ENCODE measurements around the gene GREB1L.

GREB1L gene

DNA sequence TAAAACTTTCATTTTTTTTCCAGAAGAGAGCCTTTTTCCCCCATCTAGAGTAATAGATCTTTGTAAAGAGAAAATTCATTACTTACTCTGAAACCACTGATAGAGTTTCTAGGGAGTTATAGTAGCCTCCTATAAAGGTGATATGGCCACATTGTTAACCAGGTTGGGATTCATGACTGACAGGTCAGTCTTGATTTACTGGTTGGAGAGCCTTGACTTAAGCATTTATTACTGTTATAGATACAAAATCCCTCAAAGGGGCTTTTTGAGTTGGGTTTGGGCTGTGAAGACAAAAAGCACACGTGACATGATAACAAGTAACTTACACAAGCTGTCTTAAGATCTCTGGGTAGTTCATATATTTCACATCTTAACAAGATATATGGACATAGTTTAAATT is 141.0 kb downstream of the GREB1L start:
- DNase-seq = no peak

DNA sequence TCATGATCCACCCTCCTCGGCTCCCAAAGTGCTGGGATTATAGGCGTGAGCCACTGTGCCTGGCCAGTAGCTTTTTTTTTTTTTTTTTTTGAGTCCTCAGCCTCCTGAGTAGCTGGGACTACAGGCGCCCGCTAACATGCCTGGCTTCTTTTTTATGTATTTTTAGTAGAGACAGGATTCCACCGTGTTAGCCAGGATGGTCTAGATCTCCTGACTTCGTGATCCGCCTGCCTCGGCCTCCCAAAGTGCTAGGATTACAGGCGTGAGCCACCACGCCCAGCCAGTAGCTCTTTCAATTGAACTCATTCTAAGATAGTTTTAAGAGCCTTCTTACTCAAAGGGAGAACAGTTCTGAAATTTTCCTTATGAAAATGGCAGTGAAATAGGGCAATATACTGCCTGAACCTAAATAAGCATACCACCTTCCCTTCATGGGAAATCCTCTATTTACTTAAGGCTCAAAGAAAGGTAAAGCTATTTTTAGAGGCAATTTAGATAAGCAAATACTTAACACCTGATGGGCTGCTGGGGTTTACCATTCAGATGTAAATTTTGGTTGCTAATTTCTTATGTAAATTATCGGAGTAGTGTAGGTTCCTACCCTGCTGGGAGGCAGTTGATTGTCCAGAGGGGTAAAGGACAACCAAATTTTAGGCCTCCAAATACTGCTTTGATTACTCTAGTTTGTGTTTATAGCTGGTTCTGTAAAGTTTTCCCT is 144.7 kb downstream of the GREB1L start:
- DNase-seq = no peak

DNA sequence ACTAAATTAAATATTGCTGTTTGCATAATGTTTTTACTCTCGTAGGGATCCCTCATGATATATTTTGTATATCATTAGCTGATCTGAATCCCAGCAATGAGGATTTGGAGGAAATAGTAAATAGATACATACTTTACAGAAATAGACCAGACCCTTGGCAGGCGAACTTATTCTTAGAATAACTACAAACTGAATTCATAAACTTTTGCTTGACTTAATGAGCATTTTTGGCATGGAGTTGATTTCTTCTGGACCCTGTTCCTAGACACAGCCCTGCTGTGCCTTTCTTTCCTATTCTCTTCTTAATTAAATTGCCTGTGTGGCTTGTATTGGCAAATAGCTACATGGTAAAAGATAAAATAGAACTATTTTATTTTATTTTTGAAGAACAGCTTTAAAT is 145.9 kb downstream of the GREB1L start:
- no peak for DNase-seq

DNA sequence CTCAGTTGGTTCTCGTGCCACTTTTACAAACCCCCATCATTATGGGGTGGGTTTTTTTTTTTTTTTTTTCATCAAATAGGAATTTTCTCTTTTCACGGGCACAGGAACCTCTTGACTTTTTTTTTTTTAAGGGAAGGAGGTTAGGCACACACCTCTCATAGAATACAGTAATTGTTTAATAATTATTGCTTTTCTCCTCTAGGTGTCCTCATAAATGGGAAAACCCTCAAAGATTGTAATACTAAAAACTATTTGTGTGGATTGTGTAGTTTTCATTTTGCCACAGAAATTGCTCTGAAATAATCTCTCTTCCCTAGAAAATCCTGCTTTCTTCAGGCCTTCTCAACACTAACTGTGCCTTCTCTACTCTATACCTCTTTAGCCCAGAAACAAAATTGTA is 147.3 kb downstream of the GREB1L start:
- no peak for DNase-seq

DNA sequence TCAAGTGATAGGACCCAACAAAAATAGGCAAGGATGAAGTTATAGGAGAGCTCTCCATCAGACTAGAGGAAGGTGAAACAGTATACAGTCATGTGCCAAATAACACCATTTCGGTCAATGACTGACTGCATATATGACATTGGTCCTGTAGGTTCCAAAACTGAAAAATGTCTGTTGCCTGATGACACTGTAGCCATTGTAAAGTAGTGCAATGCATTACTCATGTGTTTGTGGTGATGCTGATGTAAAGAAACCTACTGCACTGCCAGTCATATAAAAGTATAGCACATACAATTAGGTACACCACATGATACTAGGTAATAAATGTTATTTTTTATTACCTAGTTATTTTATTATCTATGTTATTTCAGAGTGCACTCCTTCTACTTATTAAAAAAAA is 147.9 kb downstream of the GREB1L start:
- DNase-seq = no peak

DNA sequence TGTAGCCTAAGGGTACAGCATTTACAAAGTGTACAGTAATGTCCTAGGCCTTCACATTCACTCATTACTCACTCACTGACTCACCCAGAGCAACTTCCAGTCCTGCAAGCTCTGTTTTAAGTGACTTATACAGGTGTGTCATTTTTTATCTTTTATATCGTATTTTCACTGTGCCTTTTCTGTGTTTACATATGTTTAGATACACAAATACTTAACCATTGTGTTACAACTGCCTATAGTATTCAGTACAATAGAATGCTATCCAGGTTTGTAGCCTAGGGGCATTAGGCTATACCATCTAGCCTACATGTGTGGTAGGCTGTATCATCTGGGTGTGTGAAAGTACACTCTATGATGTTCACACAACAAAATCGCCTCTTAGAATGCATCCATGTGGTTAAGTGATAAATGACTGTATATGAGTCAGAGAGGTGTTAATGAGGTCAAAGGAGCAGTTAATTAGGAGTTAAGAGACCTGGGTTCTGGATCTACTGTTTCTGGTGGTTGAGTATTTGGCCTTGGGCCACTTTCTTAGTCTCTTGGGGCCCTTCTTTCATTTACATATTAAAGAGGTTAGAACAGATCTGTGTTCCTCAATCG is 149.1 kb downstream of the GREB1L start:
- no peak for DNase-seq

DNA sequence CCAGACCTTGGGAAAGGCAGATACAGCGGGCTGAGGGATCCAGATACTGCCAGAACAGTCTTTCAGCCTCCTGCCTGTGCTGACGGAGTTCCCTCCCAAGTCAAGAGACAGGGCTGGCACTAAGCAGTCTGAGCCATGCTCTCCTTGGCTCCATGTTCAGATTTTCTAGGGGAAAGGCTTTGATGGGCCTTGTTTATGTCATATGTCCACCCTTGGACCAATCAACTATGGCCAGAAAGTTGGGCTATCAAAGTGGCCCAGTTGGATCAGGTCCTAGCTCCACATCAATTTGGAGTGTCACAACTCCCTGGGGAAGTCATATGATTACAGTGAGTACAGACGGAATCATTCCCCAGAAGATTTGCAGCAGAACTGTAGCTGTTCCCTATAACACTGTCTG is 152.0 kb downstream of the GREB1L start:
- DNase-seq = no peak

DNA sequence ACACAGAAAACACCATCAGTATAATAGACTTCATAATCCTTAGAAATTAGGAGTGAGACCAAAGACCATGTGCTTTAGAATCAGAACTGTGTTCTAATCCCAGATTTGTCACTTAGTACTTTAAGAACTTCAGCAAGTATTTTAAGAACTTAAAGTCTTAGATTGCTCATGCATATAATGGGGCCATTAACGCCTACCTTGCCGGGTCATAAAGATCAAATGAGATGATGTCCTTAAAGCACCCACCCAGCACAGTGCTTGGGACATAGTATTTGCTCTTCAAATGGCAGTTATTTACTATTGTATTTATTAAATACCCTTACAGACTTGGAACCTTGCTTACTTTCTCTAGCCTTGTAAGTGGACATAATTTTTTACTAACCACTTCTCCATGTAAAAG is 156.1 kb downstream of the GREB1L start:
- no peak for DNase-seq

DNA sequence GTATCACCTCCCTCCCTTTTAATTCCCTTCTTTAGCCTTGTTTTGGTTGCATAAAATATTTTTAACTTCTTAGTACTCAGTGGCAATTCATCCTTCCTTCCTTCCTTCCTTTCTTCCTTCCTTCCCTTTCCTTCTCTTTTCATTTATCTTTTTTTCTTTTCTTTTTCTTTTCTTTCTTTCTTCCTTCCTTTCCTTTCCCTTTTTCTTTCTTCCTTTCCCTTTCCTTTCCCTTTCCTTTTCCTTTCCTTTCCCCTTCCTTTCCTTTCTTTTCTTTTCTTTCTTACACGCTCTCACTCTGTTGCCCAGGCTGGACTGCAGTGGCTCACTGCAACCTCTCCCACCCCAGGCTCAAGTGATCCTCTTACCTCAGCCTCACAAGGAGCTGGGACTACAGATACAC is 160.2 kb downstream of the GREB1L start:
- DNase-seq = no peak

DNA sequence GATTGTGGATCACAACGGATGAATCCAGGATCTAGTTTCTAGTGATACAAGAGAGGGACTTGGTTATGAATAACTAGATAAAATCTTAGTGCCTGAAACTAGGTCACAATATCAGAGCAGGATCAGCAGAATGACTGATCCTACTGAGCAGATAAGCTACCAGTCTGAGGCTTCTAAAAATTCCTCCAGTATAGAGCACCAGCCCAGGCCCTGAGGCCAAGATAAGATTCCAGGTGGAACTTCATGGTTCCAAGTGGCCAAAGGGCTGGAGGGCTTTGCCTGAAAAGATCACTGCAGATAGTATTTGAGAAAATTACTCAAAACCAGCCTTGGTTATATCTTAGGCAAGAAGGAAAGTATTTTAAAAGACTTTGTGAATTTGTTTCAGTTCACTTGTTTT is 162.4 kb downstream of the GREB1L start:
- no peak for DNase-seq

DNA sequence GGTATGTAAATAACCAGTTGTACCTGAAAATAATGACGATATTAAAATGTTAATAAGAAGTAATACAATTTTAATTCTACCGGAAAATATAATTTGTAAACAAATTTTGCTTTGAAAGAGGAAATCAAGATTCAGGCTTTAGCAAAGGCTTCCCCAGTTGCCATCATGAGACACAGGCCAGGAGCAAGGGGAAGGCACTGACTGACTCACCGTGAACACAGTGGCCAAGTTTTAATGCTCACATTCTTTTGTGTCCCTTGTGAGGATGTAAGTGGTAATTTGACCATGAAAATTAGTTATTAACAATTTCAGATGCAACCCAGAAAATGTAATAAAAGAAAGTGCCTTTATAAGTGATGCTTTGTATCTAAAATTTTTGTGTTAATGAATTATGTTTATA is 164.1 kb downstream of the GREB1L start:
- DNase-seq = no peak

DNA sequence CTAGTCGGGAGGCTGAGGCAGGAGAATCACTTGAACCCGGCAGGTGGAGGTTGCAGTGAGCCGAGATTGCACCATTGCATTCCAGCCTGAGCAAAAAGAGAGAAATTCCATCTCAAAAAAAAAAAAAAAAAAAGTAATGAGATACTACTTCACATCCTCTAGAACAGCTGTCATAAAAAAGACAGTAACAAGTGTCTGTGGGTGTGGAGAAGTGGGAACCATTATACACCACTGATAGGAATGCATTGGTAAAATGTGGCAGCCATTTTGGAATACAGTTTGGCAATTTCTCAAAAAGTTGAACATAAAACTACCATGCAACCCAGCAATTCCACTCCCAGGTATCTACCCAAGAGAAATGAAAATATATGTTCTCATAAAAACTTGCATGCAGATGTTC is 166.6 kb downstream of the GREB1L start:
- DNase-seq = no peak

DNA sequence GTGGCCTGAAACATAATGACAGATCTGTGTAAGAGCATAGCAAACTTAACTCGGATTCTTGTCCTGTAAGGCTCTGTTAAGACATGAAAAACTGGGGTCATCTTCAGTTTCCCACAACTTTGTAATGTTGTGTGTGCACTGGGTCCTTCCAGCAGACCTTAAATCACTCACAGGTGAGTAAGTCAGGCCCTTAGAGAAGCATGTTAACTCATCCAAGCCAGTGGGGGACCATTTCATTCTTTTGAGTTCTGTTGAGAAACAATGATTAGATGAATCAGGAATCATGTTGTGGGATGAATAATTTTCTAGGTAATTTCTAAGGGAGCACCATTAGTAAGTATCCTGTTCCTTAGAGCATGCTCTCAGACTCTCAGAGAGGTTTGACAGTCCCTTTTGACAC is 191.4 kb downstream of the GREB1L start:
- no peak for DNase-seq

DNA sequence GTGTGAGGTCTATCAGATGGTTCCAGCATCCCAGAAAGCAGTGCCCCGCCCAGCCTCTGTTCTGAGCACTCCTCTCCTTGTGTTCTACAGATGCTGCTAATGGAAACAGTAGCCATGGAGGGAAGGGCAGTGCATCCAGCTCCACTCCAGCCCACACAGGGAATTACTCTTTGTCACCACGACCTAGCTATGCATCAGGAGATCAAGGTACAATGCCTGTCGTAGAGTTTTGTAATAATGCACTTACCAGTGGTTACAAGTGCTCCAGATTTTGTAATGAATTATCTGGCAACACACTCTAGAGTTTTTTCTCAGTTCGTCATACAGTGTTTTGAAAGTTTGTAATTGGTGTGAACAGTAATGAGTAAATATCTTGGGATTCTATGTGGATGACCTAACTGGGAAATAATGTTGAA is 197.4 kb downstream of the GREB1L start:
- no peak for DNase-seq

DNA sequence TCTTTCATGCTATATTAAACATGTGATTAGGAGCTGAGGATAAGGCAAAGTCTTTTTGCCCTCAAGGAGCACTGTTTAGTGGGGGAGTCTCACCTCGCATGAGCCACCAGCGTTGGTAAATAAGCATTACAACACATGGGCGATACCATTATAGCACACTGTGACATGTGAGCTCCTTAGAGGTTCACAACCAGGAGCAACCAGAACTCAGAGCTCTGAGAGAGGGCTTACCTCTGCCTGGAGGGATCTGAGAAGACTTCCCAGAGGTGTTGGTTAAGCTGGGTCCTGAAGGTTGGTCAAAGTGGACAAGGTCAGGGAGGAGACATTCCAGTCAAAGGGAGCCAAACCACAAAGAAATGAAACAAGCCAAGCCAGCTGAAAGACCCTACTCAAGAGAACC is 199.6 kb downstream of the GREB1L start:
- no peak for DNase-seq

DNA sequence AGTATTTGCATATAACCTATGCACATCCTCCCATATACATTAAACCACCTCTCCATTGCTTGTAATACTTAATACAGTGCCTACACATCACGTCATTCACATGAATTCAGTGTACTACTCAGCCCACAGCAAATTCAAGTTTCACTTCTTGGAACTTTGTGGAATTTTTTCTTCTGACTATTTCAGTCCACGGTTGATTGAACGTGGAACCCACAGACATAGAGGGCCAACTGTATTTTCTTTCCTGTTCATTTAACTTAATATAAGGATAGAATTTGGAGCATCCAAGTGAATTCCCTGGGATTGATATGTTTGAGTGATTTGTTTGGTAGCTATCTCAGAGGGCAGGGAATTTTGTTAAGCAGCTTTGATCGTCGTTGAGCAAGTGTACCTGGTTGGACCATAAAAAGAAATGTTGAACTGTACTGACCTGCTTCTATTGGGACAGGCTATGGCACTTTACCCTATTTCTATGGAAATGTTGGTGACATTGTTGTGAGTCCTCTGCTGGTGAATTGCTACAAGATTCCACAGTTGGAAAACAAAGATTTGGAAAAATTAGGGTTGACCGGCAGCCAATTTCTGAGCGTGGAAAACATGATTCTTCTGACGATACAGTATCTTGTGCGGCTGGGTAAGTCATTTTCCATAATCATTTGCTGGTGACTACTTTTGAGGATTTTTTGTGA is 201.9 kb downstream of the GREB1L start:
- no peak for DNase-seq

DNA sequence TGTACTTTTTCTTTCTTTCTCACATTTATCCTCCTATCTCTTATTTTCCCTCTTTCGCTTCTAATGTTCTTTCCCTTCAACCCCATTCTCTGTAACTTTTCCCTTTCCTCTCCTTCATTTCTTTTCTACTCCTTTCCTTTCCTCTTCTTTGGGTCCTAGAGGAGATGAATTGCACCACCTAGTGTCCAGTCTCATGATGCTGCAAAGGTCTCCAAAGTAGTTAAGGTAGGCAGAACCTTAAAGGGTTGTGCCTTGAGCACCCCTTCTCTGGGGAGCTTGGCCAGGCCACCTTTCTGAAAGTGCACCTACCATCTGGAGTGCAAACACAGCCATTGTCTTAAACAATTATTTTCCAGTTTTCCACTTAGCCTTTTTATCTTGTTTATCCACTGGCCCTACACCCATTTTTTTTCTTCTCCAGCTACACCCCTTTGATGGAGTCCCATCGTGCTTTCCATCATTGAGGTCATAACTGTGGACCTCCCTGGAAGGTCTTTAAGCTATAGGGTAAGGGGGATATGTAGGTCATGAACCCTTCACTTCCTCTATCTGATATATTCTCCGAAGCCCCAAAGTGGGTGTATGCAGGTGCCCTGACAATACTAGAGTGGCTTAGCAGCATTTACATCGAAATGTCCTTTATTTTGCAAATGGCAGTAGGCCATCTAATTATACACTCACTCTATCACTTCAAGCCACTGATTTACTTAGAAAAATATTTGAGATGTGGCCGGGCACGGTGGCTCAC is 202.6 kb downstream of the GREB1L start:
- no peak for DNase-seq

DNA sequence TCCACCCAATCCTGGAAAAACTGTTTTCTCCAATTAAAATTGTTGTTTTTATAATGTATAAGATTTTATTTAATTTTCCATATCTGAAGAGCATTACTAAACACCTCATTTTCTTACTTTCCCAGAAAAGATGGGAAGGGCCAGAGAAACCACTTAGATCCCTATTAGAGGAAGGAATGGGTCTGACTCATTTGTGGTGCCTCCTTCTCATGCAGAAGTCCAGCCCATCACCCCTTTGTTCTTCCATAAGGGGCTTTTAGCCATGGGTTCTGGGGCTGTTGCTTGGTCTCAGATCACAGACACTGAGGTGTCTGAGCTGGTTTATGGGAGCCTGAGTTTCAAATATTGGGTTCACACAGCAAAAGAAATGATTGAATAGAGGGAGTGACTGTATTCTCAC is 206.3 kb downstream of the GREB1L start:
- DNase-seq = no peak

DNA sequence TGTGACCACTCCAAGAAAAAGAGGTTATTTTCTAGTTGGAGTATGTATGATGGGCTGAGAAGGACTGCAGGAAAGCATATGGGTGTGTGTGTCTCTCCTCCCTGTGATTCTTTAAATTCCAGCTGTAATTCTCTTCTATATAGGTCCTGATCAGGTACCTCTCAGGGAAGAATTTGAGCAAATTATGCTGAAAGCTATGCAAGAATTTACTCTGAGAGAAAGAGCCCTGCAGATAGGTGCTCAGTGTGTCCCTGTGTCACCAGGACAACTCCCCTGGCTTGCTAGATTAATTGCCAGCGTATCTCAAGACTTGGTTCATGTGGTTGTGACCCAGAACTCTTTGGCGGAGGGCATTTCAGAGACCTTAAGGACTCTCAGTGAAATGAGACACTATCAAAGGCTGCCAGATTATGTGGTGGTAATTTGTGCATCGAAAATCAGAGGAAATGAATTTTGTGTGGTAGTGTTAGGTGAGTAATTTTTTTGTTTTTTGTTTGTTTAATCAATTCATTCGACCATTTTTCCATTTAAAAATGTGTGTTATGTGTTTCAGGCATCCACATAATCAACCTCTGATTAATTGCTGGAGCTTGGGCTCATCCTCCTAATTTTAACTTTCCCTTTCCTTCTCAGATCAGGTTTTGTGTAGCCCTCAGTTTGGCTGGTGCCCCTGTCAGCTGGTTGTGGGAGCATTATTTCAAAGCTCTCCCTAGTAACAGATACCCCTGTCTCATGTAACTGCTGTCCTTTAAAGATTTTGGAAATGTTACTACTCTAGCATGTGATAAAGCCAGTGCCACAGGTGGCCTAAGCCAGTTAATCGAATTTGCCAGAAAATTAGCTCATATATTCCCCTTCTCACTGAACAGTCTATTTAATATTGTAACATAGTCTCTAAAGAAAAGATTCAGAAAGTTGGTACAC is 207.6 kb downstream of the GREB1L start:
- DNase-seq = no peak

DNA sequence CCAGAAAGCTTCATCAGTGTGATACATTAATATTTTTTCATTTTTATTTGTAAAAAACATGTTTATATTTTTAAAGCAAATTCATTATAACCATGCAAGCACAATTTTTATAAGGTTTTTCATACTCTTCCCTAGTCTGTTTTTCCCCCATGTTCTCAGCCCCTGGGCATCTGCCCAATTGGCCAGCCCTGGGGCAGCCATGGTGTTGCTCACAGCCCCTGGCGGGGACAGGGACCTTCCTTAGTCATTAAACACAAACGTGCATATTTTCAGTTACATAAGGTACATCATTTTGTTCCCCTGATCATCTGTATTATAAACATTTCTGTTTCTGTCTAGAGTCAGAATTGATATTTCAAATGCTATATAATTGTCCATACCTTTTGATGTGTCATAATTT is 208.5 kb downstream of the GREB1L start:
- DNase-seq = no peak

DNA sequence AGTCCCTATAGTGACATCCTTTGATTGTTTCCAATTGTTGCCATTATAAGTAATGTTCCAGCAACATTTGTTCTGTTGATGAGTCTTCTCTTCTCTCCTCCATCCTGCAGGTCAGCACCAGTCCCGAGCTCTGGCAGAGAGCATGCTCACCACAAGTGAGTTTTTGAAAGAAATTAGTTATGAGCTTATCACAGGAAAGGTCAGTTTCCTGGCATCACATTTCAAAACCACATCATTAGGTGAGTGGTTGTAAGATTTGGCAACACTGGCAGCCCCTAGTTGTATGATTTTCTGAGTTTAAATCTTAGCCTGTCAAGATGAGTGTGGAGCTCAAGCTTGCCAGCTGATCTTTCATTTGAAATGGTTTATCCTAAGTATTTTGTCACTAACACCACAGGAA is 208.9 kb downstream of the GREB1L start:
- DNase-seq = no peak

DNA sequence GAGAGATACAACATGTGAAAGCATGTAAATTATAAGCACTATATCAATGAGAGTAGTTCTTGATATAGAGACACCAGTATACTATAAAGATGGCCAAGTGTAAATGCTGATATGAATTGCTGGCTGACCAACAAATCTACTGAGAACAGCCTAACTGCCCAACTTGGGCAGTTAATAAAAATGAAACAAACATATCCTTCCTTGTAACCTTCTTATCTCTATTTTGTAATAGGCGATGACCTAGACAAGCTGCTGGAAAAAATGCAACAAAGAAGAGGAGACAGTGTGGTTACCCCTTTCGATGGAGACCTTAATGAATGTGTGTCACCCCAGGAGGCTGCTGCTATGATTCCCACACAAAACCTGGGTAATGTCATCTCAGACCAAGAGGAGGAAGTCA is 209.8 kb downstream of the GREB1L start:
- no peak for DNase-seq

Measured in CD4-positive, alpha-beta T cell treated with Interleukin-21 for 1 hour (primary cell).